K562 (cell line): Measurements from ENCODE around the gene GPR35. TPM values are rescaled to one million over a fixed set of nuclear protein-coding genes. Genes with fewer than 3 reads are reported as not detected.

Source experiments
- BACH1 ChIP-seq: fragments of 200-800 bp; sonication (Bioruptor generic); IDR thresholded peaks from 2 replicates; pipeline ENCODE4 v1.6.1; 2016; ENCODE audit warnings: missing genetic modification characterization, missing compliant biosample characterization
- CBFA2T3 ChIP-seq: fragments of 450-650 bp; IDR thresholded peaks from 2 replicates; pipeline ENCODE4 v1.6.1; 2017
- ETV1 ChIP-seq: fragments of 450-650 bp; conservative IDR thresholded peaks from 2 replicates; pipeline ENCODE4 v1.6.1; 2016; ENCODE audit warnings: missing genetic modification characterization, control low read depth, low read depth, missing compliant biosample characterization
- FOS ChIP-seq: IDR thresholded peaks from 3 replicates; pipeline ENCODE4 v1.6.1; 2011; ENCODE audit not compliant: insufficient read length; ENCODE audit errors: extremely low read depth
- FOXJ2 ChIP-seq: fragments of 200-800 bp; sonication (Bioruptor generic); IDR thresholded peaks from 2 replicates; pipeline ENCODE4 v1.6.1; 2016; ENCODE audit warnings: missing genetic modification characterization, missing compliant biosample characterization
- MBD2 ChIP-seq: sonication (generic); IDR thresholded peaks from 2 replicates; pipeline ENCODE4 v1.6.1; 2016; ENCODE audit warnings: low read depth, borderline replicate concordance
- POLR2AphosphoS2 ChIP-seq: IDR thresholded peaks from 2 replicates; pipeline ENCODE4 v1.6.1; 2012; ENCODE audit warnings: low read length, improper control_type of control experiment
- SP2 ChIP-seq: IDR thresholded peaks from 2 replicates; pipeline ENCODE4 v1.6.1; 2011; ENCODE audit warnings: mild to moderate bottlenecking, low read depth, low read length, moderate library complexity; ENCODE audit not compliant: poor library complexity, severe bottlenecking; ENCODE audit errors: extremely low read depth
- TAF7 ChIP-seq: fragments of 450-650 bp; IDR thresholded peaks from 2 replicates; pipeline ENCODE4 v1.6.1; 2016; ENCODE audit warnings: missing genetic modification characterization, missing compliant biosample characterization
- ZNF12 ChIP-seq: sonication (generic); formaldehyde crosslinking; IDR thresholded peaks from 2 replicates; pipeline ENCODE4 v1.4.0; 2020; ENCODE audit warnings: mild to moderate bottlenecking, missing genetic modification reagents
- ZNF217 ChIP-seq: sonication (generic); formaldehyde crosslinking; IDR thresholded peaks from 2 replicates; pipeline ENCODE4 v1.8.0; 2022; ENCODE audit warnings: mild to moderate bottlenecking, missing genetic modification reagents
- ZNF274 ChIP-seq: IDR thresholded peaks from 2 replicates; pipeline ENCODE4 v1.6.1; 2011; ENCODE audit warnings: low read depth, mild to moderate bottlenecking, low read length, moderate library complexity, borderline replicate concordance
- ZNF354B ChIP-seq: fragments of 250-450 bp; sonication (Bioruptor Pico); IDR thresholded peaks from 2 replicates; pipeline ENCODE4 v1.4.0; 2020
- ZNF764 ChIP-seq: fragments of 250-450 bp; sonication (Bioruptor Pico); IDR thresholded peaks from 2 replicates; pipeline ENCODE4 v1.4.0; 2020; ENCODE audit warnings: low read depth, mild to moderate bottlenecking, moderate library complexity
- polyA plus RNA-seq, 8 experiments: library from polyadenylated mRNA; depleted of rRNA in 4 of 8; stranded (reverse) in 5 of 8; unstranded in 3 of 8; fragments of >200 nt; fragmentation: Nextera tagmentation in 2 of 8; fragmentation: Illumina TruSeq in 1 of 8; extraction: Ambion mirVana in 2 of 8; extraction: Trizol in 1 of 8; gene quantifications; 2 replicates each; pipeline versions ENCODE4 v1.2.1 to v1.2.3, GENCODE V29; 2011 to 2014; ENCODE audit warnings: inconsistent platforms in 1 of 8, missing spikeins in 1 of 8
- total RNA-seq, 7 experiments: library from RNA; depleted of rRNA in 6 of 7; stranded (reverse); fragments of >200 nt in 6 of 7; fragmentation: Illumina TruSeq in 2 of 7; extraction: Trizol in 2 of 7; gene quantifications; 2 replicates each; pipeline versions ENCODE4 v1.2.1 to v1.2.3, GENCODE V29; 2011 to 2021; ENCODE audit warnings: low replicate concordance in 1 of 7
- TF ChIP-seq, protein P1 (sequence below): sonication (generic); formaldehyde crosslinking; IDR thresholded peaks from 2 replicates; pipeline ENCODE4 v1.8.1; 2023; ENCODE audit warnings: mild to moderate bottlenecking, missing genetic modification reagents
- TF ChIP-seq, protein P2 (sequence below): fragments of 250-450 bp; sonication (Bioruptor Pico); IDR thresholded peaks from 2 replicates; pipeline ENCODE4 v1.5.0; 2021; ENCODE audit warnings: mild to moderate bottlenecking, moderate library complexity
- TF ChIP-seq, protein P3 (sequence below): fragments of 250-450 bp; sonication (Bioruptor Pico); IDR thresholded peaks from 2 replicates; pipeline ENCODE4 v1.8.0; 2021; ENCODE audit warnings: borderline replicate concordance, mild to moderate bottlenecking, moderate library complexity; ENCODE audit not compliant: poor library complexity, severe bottlenecking
- TF ChIP-seq, protein P4 (sequence below): fragments of 450-650 bp; IDR thresholded peaks from 2 replicates; pipeline ENCODE4 v1.6.1; 2016; ENCODE audit warnings: mild to moderate bottlenecking
- TF ChIP-seq, protein P5 (sequence below): fragments of 250-450 bp; sonication (Bioruptor Pico); IDR thresholded peaks from 2 replicates; pipeline ENCODE4 v1.5.0; 2021

The GPR35 gene
- total and polyA plus RNA-seq, 9 of the 15 experiments (the other 6 are each of a cell fraction or from before 2014, with no cell fraction given) = 0.04 to 0.50 (median 0.29) TPM; not detected in 3

DNA sequence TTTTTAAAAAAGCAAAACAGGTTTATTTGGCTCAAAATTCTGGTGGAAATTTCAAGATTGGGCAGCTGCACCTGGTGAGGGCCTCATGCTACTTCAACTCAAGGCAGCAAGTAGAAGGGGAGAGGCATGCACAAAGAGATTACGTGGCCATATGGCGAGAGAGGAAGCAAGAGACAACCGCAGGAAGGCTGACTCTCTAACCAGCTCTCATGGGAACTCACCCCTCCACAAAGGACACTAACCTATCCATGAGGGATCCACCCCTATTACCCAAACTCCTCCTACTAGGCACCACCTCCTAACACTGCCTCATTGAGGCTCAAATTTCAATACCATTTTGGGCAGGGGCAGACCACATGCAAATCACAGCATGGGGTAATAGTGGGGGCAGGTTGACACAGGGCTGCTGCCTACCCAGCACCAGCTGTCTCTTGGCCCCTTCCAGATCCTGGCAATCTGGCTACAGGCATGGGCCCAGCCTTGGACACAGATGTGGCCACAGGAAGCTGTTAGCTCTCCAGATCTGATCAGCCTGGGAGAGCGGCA is 40.7 kb upstream of the GPR35 start (continued):
- no peak for TF ChIP-seq ZNF764
- TF ChIP-seq, protein P1, sequence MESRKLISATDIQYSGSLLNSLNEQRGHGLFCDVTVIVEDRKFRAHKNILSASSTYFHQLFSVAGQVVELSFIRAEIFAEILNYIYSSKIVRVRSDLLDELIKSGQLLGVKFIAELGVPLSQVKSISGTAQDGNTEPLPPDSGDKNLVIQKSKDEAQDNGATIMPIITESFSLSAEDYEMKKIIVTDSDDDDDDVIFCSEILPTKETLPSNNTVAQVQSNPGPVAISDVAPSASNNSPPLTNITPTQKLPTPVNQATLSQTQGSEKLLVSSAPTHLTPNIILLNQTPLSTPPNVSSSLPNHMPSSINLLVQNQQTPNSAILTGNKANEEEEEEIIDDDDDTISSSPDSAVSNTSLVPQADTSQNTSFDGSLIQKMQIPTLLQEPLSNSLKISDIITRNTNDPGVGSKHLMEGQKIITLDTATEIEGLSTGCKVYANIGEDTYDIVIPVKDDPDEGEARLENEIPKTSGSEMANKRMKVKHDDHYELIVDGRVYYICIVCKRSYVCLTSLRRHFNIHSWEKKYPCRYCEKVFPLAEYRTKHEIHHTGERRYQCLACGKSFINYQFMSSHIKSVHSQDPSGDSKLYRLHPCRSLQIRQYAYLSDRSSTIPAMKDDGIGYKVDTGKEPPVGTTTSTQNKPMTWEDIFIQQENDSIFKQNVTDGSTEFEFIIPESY (CRISPR knock-in tag) = no peak
- peak; percentile 64 for TF ChIP-seq CBFA2T3
- no peak for TF ChIP-seq FOS
- no peak for TF ChIP-seq BACH1 (tag)
- TF ChIP-seq ZNF274 = no peak
- no peak for TF ChIP-seq POLR2AphosphoS2
- TF ChIP-seq, protein P2, sequence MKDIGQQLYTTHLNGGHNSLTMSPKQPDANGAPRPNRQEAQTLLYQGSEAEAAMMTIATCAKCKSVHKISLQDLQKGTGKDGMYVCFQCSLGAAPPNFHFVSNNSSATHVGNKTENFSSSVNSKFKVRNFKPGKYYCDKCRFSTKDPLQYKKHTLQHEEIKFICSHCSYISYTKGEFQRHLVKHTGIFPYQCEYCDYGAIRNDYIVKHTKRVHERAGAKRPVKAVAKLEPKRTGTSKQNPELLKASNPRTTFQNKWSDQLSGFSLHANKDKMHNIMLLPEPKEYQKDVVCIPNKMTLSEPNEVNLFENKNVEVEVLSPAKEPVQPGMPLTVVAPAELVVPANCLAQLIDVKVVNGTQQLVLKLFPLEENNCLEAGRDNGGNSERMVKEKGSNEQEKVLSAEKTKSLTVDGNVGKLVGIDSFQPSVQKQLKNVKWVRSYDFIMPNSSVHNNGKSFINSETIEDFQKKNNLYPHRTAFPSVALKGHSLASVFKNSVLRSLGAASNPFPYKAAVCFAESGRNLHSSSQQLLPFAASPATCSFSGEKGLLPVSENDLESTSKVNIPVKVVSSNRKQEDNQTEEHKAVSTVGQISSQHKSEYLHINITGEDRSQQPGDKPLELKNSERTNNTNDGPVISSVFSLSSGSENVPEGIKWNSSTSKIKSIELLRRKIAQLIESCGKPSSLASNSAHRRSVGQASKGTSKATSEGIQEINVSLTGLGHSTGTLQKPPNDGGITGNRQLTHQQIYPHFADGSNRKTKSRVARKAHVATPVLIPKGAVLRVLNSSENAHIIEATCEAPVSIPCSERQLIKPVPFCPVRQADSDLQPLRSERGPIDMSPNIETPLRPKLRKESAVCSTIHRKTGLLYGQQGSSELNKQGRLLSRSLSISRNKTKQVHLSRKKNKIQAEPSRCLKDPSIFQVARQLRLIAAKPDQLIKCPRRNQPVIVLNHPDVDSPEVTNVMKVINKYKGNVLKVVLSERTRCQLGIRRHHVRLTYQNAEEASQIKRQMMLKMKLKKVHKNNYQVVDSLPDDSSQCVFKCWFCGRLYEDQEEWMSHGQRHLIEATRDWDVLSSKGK (CRISPR knock-in tag) = no peak
- no peak; the same call in 1 of the 2 replicates for TF ChIP-seq ETV1 (tag)
- TF ChIP-seq, protein P3, sequence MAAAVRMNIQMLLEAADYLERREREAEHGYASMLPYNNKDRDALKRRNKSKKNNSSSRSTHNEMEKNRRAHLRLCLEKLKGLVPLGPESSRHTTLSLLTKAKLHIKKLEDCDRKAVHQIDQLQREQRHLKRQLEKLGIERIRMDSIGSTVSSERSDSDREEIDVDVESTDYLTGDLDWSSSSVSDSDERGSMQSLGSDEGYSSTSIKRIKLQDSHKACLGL (CRISPR knock-in tag) = no peak
- TF ChIP-seq TAF7 = no peak
- no peak for TF ChIP-seq ZNF12 (CRISPR knock-in tag)
- TF ChIP-seq, protein P4, sequence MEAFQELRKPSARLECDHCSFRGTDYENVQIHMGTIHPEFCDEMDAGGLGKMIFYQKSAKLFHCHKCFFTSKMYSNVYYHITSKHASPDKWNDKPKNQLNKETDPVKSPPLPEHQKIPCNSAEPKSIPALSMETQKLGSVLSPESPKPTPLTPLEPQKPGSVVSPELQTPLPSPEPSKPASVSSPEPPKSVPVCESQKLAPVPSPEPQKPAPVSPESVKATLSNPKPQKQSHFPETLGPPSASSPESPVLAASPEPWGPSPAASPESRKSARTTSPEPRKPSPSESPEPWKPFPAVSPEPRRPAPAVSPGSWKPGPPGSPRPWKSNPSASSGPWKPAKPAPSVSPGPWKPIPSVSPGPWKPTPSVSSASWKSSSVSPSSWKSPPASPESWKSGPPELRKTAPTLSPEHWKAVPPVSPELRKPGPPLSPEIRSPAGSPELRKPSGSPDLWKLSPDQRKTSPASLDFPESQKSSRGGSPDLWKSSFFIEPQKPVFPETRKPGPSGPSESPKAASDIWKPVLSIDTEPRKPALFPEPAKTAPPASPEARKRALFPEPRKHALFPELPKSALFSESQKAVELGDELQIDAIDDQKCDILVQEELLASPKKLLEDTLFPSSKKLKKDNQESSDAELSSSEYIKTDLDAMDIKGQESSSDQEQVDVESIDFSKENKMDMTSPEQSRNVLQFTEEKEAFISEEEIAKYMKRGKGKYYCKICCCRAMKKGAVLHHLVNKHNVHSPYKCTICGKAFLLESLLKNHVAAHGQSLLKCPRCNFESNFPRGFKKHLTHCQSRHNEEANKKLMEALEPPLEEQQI = no peak
- TF ChIP-seq ZNF354B (CRISPR knock-in tag) = no peak
- TF ChIP-seq ZNF217 = no peak
- TF ChIP-seq, protein P5, sequence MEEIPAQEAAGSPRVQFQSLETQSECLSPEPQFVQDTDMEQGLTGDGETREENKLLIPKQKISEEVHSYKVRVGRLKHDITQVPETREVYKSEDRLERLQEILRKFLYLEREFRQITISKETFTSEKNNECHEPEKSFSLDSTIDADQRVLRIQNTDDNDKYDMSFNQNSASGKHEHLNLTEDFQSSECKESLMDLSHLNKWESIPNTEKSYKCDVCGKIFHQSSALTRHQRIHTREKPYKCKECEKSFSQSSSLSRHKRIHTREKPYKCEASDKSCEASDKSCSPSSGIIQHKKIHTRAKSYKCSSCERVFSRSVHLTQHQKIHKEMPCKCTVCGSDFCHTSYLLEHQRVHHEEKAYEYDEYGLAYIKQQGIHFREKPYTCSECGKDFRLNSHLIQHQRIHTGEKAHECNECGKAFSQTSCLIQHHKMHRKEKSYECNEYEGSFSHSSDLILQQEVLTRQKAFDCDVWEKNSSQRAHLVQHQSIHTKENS (CRISPR knock-in tag) = no peak
- TF ChIP-seq SP2 = no peak
- TF ChIP-seq MBD2 = no peak
- no peak for TF ChIP-seq FOXJ2 (tag)
